Astrocyte (in vitro differentiated cells and primary cell): ENCODE data around the gene TELO2. TPM values are rescaled to one million over a fixed set of nuclear protein-coding genes. Genes with fewer than 3 reads are reported as not detected.

ENCODE experiments used
- DNase-seq: peaks from one replicate; pipeline ENCODE4 v3.0.0-alpha.2; 2010; ENCODE audit warnings: low read depth
- FAIRE-seq: peaks from 2 replicates; lab custom pipeline; 2011; peaks lifted over from hg19 to GRCh38; lab: Jason Lieb, UNC
- H2AFZ ChIP-seq: 2 replicates; pipeline ENCODE4 v1.6.0; 2012; ENCODE audit warnings: low read depth, low read length, inconsistent platforms
- H3K27ac ChIP-seq: 2 replicates; pipeline ENCODE4 v1.5.1; 2011; ENCODE audit warnings: low read depth, low read length, inconsistent platforms
- H3K27me3 ChIP-seq: 2 replicates; pipeline ENCODE4 v1.6.0; 2011; ENCODE audit warnings: low read length, inconsistent platforms; ENCODE audit not compliant: insufficient read depth
- H3K36me3 ChIP-seq: 2 replicates; pipeline ENCODE4 v1.5.1; 2011; ENCODE audit warnings: low read length, inconsistent platforms; ENCODE audit not compliant: insufficient read depth
- H3K4me1 ChIP-seq: 2 replicates; pipeline ENCODE4 v1.5.1; 2011; ENCODE audit warnings: low read length, inconsistent platforms; ENCODE audit not compliant: insufficient read depth
- H3K4me2 ChIP-seq: 2 replicates; pipeline ENCODE4 v1.6.0; 2012; ENCODE audit warnings: low read length, inconsistent platforms
- H3K4me3 ChIP-seq: 2 replicates; pipeline ENCODE4 v1.5.1; 2011; ENCODE audit warnings: low read depth, mild to moderate bottlenecking, low read length, inconsistent platforms; ENCODE audit not compliant: insufficient read depth
- H3K79me2 ChIP-seq: 2 replicates; pipeline ENCODE4 v1.6.0; 2012; ENCODE audit warnings: mild to moderate bottlenecking, low read length, inconsistent platforms; ENCODE audit not compliant: insufficient read depth
- H3K9ac ChIP-seq: 2 replicates; pipeline ENCODE4 v1.6.0; 2012; ENCODE audit warnings: mild to moderate bottlenecking, low read length, inconsistent platforms
- H3K9me3 ChIP-seq: 2 replicates; pipeline ENCODE4 v1.5.1; 2012; ENCODE audit warnings: low read depth, mild to moderate bottlenecking, low read length, inconsistent platforms; ENCODE audit not compliant: insufficient read depth
- H4K20me1 ChIP-seq: 2 replicates; pipeline ENCODE4 v1.6.0; 2012; ENCODE audit warnings: low read length, inconsistent platforms; ENCODE audit not compliant: insufficient read depth
- H3K27ac Mint-ChIP-seq: one replicate; pipeline ENCODE4 v1.8.0; 2021; ENCODE audit warnings: mild to moderate bottlenecking, mixed read lengths; ENCODE audit not compliant: unreplicated experiment
- H3K27me3 Mint-ChIP-seq: one replicate; pipeline ENCODE4 v1.8.0; 2021; ENCODE audit warnings: low read depth, mixed read lengths; ENCODE audit not compliant: unreplicated experiment
- H3K36me3 Mint-ChIP-seq: one replicate; pipeline ENCODE4 v1.8.0; 2021; ENCODE audit warnings: low read depth, mixed read lengths; ENCODE audit not compliant: unreplicated experiment
- H3K4me1 Mint-ChIP-seq: one replicate; pipeline ENCODE4 v1.8.0; 2021; ENCODE audit warnings: low read depth, mixed read lengths; ENCODE audit not compliant: unreplicated experiment
- H3K4me3 Mint-ChIP-seq: one replicate; pipeline ENCODE4 v1.8.0; 2021; ENCODE audit warnings: mild to moderate bottlenecking, moderate library complexity, mixed read lengths; ENCODE audit not compliant: unreplicated experiment
- H3K9me3 Mint-ChIP-seq: one replicate; pipeline ENCODE4 v1.8.0; 2021; ENCODE audit warnings: mild to moderate bottlenecking, mixed read lengths; ENCODE audit not compliant: unreplicated experiment
- CTCF ChIP-seq: IDR thresholded peaks from 2 replicates; pipeline ENCODE4 v1.5.1; 2011; ENCODE audit warnings: low read depth, mild to moderate bottlenecking, inconsistent platforms, low read length, moderate library complexity; ENCODE audit not compliant: insufficient read depth
- EZH2 ChIP-seq: IDR thresholded peaks from 2 replicates; pipeline ENCODE4 v1.6.1; 2012; ENCODE audit warnings: mild to moderate bottlenecking, low read length, inconsistent platforms; ENCODE audit not compliant: insufficient read depth
- total RNA-seq: library from RNA; stranded (reverse); gene quantifications from 2 replicates; pipeline ENCODE4 v1.2.1, GENCODE V29; 2021

Gene TELO2
- total RNA-seq, 1 donor from 2014 or later = 21.1 TPM

GRCh38 chr16:1465567-1465915, 27.6 kb upstream of the TELO2 start:
- H3K27ac Mint-ChIP-seq = no peak overlapping the region
- TF ChIP-seq EZH2 (no peak), CTCF (no peak)
- DNase-seq (no peak), FAIRE-seq (no peak)
- no peak overlapping the region for H3K27ac ChIP-seq
- no peak overlapping the region for H3K9ac ChIP-seq
- H3K4me3 ChIP-seq = no peak overlapping the region
- no peak overlapping the region for H2AFZ ChIP-seq
- peaks cover 4% of the 10 kb centered on the region for H3K4me1 ChIP-seq
- H3K36me3 Mint-ChIP-seq = peaks cover 14% of the 10 kb centered on the region
- peaks cover 38% of the 10 kb centered on the region for H4K20me1 ChIP-seq
- no peaks in the 10 kb centered on the region for H3K9me3 Mint-ChIP-seq
- no peaks in the 10 kb centered on the region for H3K9me3 ChIP-seq
- H3K27me3 ChIP-seq = no peaks in the 10 kb centered on the region
- no peak overlapping the region for H3K4me3 Mint-ChIP-seq
- H3K79me2 ChIP-seq = peaks cover 48% of the 10 kb centered on the region
- no peaks in the 10 kb centered on the region for H3K27me3 Mint-ChIP-seq
- no peaks in the 10 kb centered on the region for H3K36me3 ChIP-seq
- H3K4me2 ChIP-seq = no peak overlapping the region
- H3K4me1 Mint-ChIP-seq = peaks cover 7% of the 10 kb centered on the region

- H3K4me1 Mint-ChIP-seq = peaks cover 12% of the 10 kb centered on the region
- Histone ChIP-seq H3K4me2 (no peak overlapping the region), H3K4me3 (no peak overlapping the region), H3K27me3 (no peaks in the 10 kb centered on the region), H3K4me1 (peaks cover 9% of the 10 kb centered on the region), H3K36me3 (no peaks in the 10 kb centered on the region), H3K9me3 (no peaks in the 10 kb centered on the region), H3K9ac (no peak overlapping the region), H3K79me2 (peaks cover 53% of the 10 kb centered on the region), H3K27ac (no peak overlapping the region), H4K20me1 (peaks cover 43% of the 10 kb centered on the region), H2AFZ (no peak overlapping the region)
- H3K27ac Mint-ChIP-seq = no peak overlapping the region
- no peaks in the 10 kb centered on the region for H3K9me3 Mint-ChIP-seq
- TF ChIP-seq EZH2 (no peak), CTCF (no peak)
- H3K4me3 Mint-ChIP-seq = no peak overlapping the region
- no peaks in the 10 kb centered on the region for H3K27me3 Mint-ChIP-seq
- H3K36me3 Mint-ChIP-seq = peaks cover 14% of the 10 kb centered on the region
- no peak for DNase-seq
- no peak for FAIRE-seq
Measured at GRCh38 chr16:1466054-1466453, 27.1 kb upstream of the TELO2 start.

GRCh38 chr16:1466968-1467521, 26.1 kb upstream of the TELO2 start:
- Mint-ChIP-seq H3K9me3 (no peaks in the 10 kb centered on the region), H3K4me3 (no peak overlapping the region), H3K27me3 (no peaks in the 10 kb centered on the region), H3K36me3 (peaks cover 15% of the 10 kb centered on the region), H3K4me1 (peaks cover 15% of the 10 kb centered on the region), H3K27ac (no peak overlapping the region)
- H3K4me3 ChIP-seq = no peak overlapping the region
- peaks cover 17% of the 10 kb centered on the region for H3K4me1 ChIP-seq
- no peaks in the 10 kb centered on the region for H3K36me3 ChIP-seq
- no peaks in the 10 kb centered on the region for H3K27me3 ChIP-seq
- H3K9ac ChIP-seq = no peak overlapping the region
- TF ChIP-seq EZH2 (no peak), CTCF (no peak)
- no peak overlapping the region for H2AFZ ChIP-seq
- DNase-seq (no peak), FAIRE-seq (no peak)
- H3K4me2 ChIP-seq = no peak overlapping the region
- peaks cover 63% of the 10 kb centered on the region for H3K79me2 ChIP-seq
- peaks cover 53% of the 10 kb centered on the region for H4K20me1 ChIP-seq
- no peak overlapping the region for H3K27ac ChIP-seq
- H3K9me3 ChIP-seq = no peaks in the 10 kb centered on the region
